GM12878 (cell line): ENCODE data around the gene RNF220. TPM values are rescaled to one million over a fixed set of nuclear protein-coding genes. Genes with fewer than 3 reads are reported as not detected.

ENCODE experiments used
- ATAC-seq: fragments of 200-7000 bp; cut with Tn5 transposase; 3 replicates; pipeline ENCODE4 v1.9.1; 2020; ENCODE audit warnings: mild to moderate bottlenecking, moderate library complexity
- BruUV-seq: library from RNA; stranded (reverse); fragments of 400-500 nt; replicated peaks from 2 replicates; lab custom pipeline; 2021; lab: Mats Ljungman, UMichigan
- CTCF ChIA-PET: fragments of 300-600 bp; sonication (Branson Sonifier 250); formaldehyde crosslinking; extraction: SDS; loops from one replicate; lab custom pipeline; 2021; ENCODE audit warnings: inconsistent platforms; lab: Yijun Ruan, JAX
- POLR2A ChIA-PET: fragments of 350-600 bp; formaldehyde crosslinking; extraction: SDS; loops from one replicate; lab custom pipeline; 2021; ENCODE audit warnings: inconsistent platforms; lab: Charles Lee
- RAD21 ChIA-PET: fragments of 300-600 bp; sonication (Branson Sonifier 250); formaldehyde crosslinking; loops from one replicate; lab custom pipeline; 2023; ENCODE audit warnings: antibody characterized with exemption; ENCODE audit not compliant: unreplicated experiment; lab: Charles Lee
- SMC1A ChIA-PET: fragments of 300-600 bp; sonication (Branson Sonifier 250); formaldehyde crosslinking; loops from one replicate; lab custom pipeline; 2023; ENCODE audit not compliant: unreplicated experiment, uncharacterized antibody; lab: Charles Lee
- DNase-seq: peaks from one replicate; pipeline ENCODE4 v3.0.0-alpha.2; 2011; ENCODE audit warnings: low read depth, low spot score
- FAIRE-seq: peaks from 3 replicates; lab custom pipeline; 2011; peaks lifted over from hg19 to GRCh38; lab: Jason Lieb, UNC
- H2AFZ ChIP-seq: 2 replicates; pipeline ENCODE4 v1.6.0; 2011; ENCODE audit warnings: low read depth, low read length, control low read depth; ENCODE audit not compliant: control insufficient read depth
- H3K27ac ChIP-seq: 2 replicates; pipeline ENCODE4 v1.5.1; 2011; ENCODE audit warnings: control low read depth; ENCODE audit not compliant: control insufficient read depth, insufficient read depth
- H3K27me3 ChIP-seq, 2 experiments: replicated peaks in 1 of 2; 2 replicates each; pipeline versions ENCODE4 v1.6.0 to v1.6.1; 2011; ENCODE audit warnings: low read length in 1 of 2; ENCODE audit not compliant: control insufficient read depth in 2 of 2, insufficient read depth in 2 of 2
- H3K36me3 ChIP-seq, 2 experiments: 2 replicates each; pipeline ENCODE4 v1.5.1; 2011; ENCODE audit warnings: low read length in 1 of 2; ENCODE audit not compliant: control insufficient read depth in 2 of 2, insufficient read depth in 2 of 2
- H3K4me1 ChIP-seq: 2 replicates; pipeline ENCODE4 v1.6.1; 2011; ENCODE audit warnings: mild to moderate bottlenecking, low read length, moderate library complexity, mixed read lengths; ENCODE audit not compliant: control insufficient read depth, insufficient read depth
- H3K4me2 ChIP-seq: 2 replicates; pipeline ENCODE4 v1.6.0; 2011; ENCODE audit warnings: control low read depth; ENCODE audit not compliant: control insufficient read depth, insufficient read depth
- H3K4me3 ChIP-seq: fragments of 200-600 bp; sonication (generic); 2 replicates; pipeline ENCODE4 v1.5.1; 2016
- H3K79me2 ChIP-seq: 2 replicates; pipeline ENCODE4 v1.6.0; 2011; ENCODE audit warnings: low read length; ENCODE audit not compliant: control insufficient read depth, insufficient read depth
- H3K9ac ChIP-seq: 2 replicates; pipeline ENCODE4 v1.8.0; 2011; ENCODE audit warnings: low read length, control low read depth, mixed read lengths; ENCODE audit not compliant: control insufficient read depth, insufficient read depth
- H3K9me3 ChIP-seq: replicated peaks from 3 replicates; pipeline ENCODE4 v1.5.1; 2011; ENCODE audit warnings: mild to moderate bottlenecking, low read length; ENCODE audit not compliant: control insufficient read depth, insufficient read depth
- H4K20me1 ChIP-seq: 2 replicates; pipeline ENCODE4 v1.6.0; 2011; ENCODE audit not compliant: control insufficient read depth, insufficient read depth
- ASH2L ChIP-seq: fragments of 300-600, 200-600 bp; sonication (generic); IDR thresholded peaks from 2 replicates; pipeline ENCODE4 v1.6.1; 2017; ENCODE audit warnings: low read depth, mild to moderate bottlenecking, borderline replicate concordance
- CBX3 ChIP-seq: fragments of 200-600 bp; sonication (generic); IDR thresholded peaks from 2 replicates; pipeline ENCODE4 v1.6.1; 2016; ENCODE audit warnings: low read depth, borderline replicate concordance
- CHD1 ChIP-seq: IDR thresholded peaks from 2 replicates; pipeline ENCODE4 v1.6.1; 2012; ENCODE audit warnings: low read depth, low read length, improper control_type of control experiment
- E4F1 ChIP-seq: fragments of 450-650 bp; IDR thresholded peaks from 2 replicates; pipeline ENCODE4 v1.6.1; 2018; ENCODE audit warnings: borderline replicate concordance, mild to moderate bottlenecking; ENCODE audit not compliant: partially characterized antibody
- EGR1 ChIP-seq, 2 experiments: IDR thresholded peaks; 1 replicate in 1 of 2; 2 replicates in 1 of 2; pipeline ENCODE4 v1.6.1; 2011 to 2012; ENCODE audit warnings: low read depth in 2 of 2, low read length in 2 of 2, borderline replicate concordance in 1 of 2, mild to moderate bottlenecking in 1 of 2, moderate library complexity in 1 of 2
- JUND ChIP-seq: IDR thresholded peaks from 2 replicates; pipeline ENCODE4 v1.6.1; 2012; ENCODE audit warnings: low read depth, mild to moderate bottlenecking, low read length, improper control_type of control experiment, moderate library complexity
- NKRF ChIP-seq: fragments of 450-650 bp; conservative IDR thresholded peaks from 2 replicates; pipeline ENCODE4 v1.6.1; 2017; ENCODE audit warnings: mild to moderate bottlenecking, moderate library complexity
- RAD51 ChIP-seq: fragments of 450-650 bp; IDR thresholded peaks from 2 replicates; pipeline ENCODE4 v1.6.1; 2016; ENCODE audit warnings: moderate library complexity, mild to moderate bottlenecking, inconsistent platforms
- SIN3A ChIP-seq: IDR thresholded peaks from 2 replicates; pipeline ENCODE4 v1.6.1; 2012; ENCODE audit warnings: low read depth, low read length, improper control_type of control experiment
- USF1 ChIP-seq: IDR thresholded peaks from 2 replicates; pipeline ENCODE4 v1.6.1; 2011; ENCODE audit warnings: borderline replicate concordance, low read depth, mild to moderate bottlenecking, moderate library complexity, mixed read lengths, low read length; ENCODE audit not compliant: insufficient read depth; ENCODE audit errors: extremely low read length
- USF2 ChIP-seq: IDR thresholded peaks from 2 replicates; pipeline ENCODE4 v1.6.1; 2011; ENCODE audit warnings: low read depth, low read length, improper control_type of control experiment, borderline replicate concordance
- YBX1 ChIP-seq: fragments of 450-650 bp; IDR thresholded peaks from 2 replicates; pipeline ENCODE4 v1.6.1; 2016; ENCODE audit warnings: antibody characterized with exemption
- YY1 ChIP-seq: IDR thresholded peaks from 2 replicates; pipeline ENCODE4 v1.6.1; 2011; ENCODE audit warnings: low read depth, mild to moderate bottlenecking, low read length
- ZZZ3 ChIP-seq: IDR thresholded peaks from 2 replicates; pipeline ENCODE4 v1.6.1; 2011; ENCODE audit warnings: low read depth; ENCODE audit not compliant: control insufficient read depth, insufficient read length
- WGBS: methylation state at CpG from one replicate; pipeline ENCODE4 v1.1.6; 2016; ENCODE audit warnings: low lambda C conversion rate; ENCODE audit not compliant: insufficient replicate concordance, insufficient coverage; ENCODE audit errors: missing lambda C conversion rate; 5-methylcytosine and 5-hydroxymethylcytosine counted together
- in situ Hi-C: fragments of 300-500 bp; cut with MboI; formaldehyde crosslinking; loops from 9 replicates; pipeline ENCODE4 v1.14.3; 2018; ENCODE audit warnings: mixed read lengths
- intact Hi-C: fragments of 100-400 bp; cut with micrococcal nuclease; formaldehyde crosslinking; loops from one replicate; pipeline ENCODE4 v1.14.2; 2022; ENCODE audit not compliant: unreplicated experiment
- polyA plus RNA-seq, 11 experiments: library from polyadenylated mRNA; depleted of rRNA in 4 of 11; unstranded in 6 of 11; stranded (reverse) in 5 of 11; fragments of >200 nt; fragmentation: Nextera tagmentation in 4 of 11; fragmentation: Illumina TruSeq in 1 of 11; extraction: Ambion mirVana in 4 of 11; extraction: Trizol in 1 of 11; gene quantifications; 1 replicate in 1 of 11; 2 replicates in 10 of 11; pipeline versions ENCODE4 v1.2.1 to v1.2.3, GENCODE V29; 2011 to 2016; ENCODE audit warnings: inconsistent platforms in 2 of 11, missing spikeins in 2 of 11, low read depth in 1 of 11
- total RNA-seq, 4 experiments: library from RNA; depleted of rRNA in 3 of 4; stranded (reverse); fragments of >200 nt in 3 of 4; fragmentation: Illumina TruSeq in 1 of 4; extraction: Trizol in 1 of 4; gene quantifications; 2 replicates each; pipeline versions ENCODE4 v1.2.1 to v1.2.3, GENCODE V29; 2013 to 2021

The RNF220 gene
- total and polyA plus RNA-seq, 10 of the 15 experiments (the other 5 are each of a cell fraction or from before 2014, with no cell fraction given) = 4.6 to 84.1 (median 53.7) TPM

GRCh38 chr1:44673675-44674112 lies 268.6 kb downstream of the RNF220 start:
- WGBS = under 1% methylated on average over 16 of the region's 16 CpGs
- Histone ChIP-seq H3K9me3 (no peaks in the 10 kb centered on the region), H3K27ac (peak overlapping the region; percentile 65)
- ATAC-seq = peak; percentile 2
- TF ChIP-seq CHD1 = no peak
- TF ChIP-seq YY1 = no peak
- no peak for TF ChIP-seq ZZZ3
- no peak for TF ChIP-seq EGR1 (IDR thresholded peaks at IDR 0.05; ENCODE audit: borderline replicate concordance in 1 of 2, low read depth in 2 of 2, low read length in 2 of 2)
- TF ChIP-seq SIN3A = 0 out of 2 replicates have a peak, but pooled peaks have one; percentile 1
- TF ChIP-seq YBX1 = no peak
- peak; percentile 11 for TF ChIP-seq USF1
- peak; percentile 40; the same call in 1 of the 2 replicates for TF ChIP-seq NKRF
- TF ChIP-seq JUND = no peak
- TF ChIP-seq E4F1 = no peak
- no peak for TF ChIP-seq USF2
- TF ChIP-seq RAD51 = peak; percentile 26; the same call in 1 of the 2 replicates
- no peak for TF ChIP-seq CBX3
- TF ChIP-seq ASH2L = no peak
- TF ChIP-seq, all 136 proteins: peak for 4
- Histone ChIP-seq H3K27me3 (no peaks in the 10 kb centered on the region), H3K79me2 (peaks cover 8% of the 10 kb centered on the region), H3K4me3 (peak overlapping the region; percentile 82), H3K4me1 (peaks cover 64% of the 10 kb centered on the region), H4K20me1 (no peaks in the 10 kb centered on the region), H3K36me3 (no peaks in the 10 kb centered on the region; a peak in 1 of 4 replicates), H3K4me2 (peak overlapping the region; percentile 97), H2AFZ (peak overlapping the region; percentile 86), H3K9ac (peak overlapping the region; percentile 50)
- ChIA-PET CTCF (interaction anchor here (1.0 to 3.5 kb wide), 11 partner anchors 11 to 57 kb away, joined by 3 to 27 read pairs (median 8); partner anchors contain the start of gene RNU5D-1), POLR2A (interaction anchor here (0.5 to 5.3 kb wide), 12 partner anchors 8 to 1198 kb away, joined by 3 to 29 read pairs (median 4); no protein-coding TSS in a partner anchor), SMC1A (interaction anchor here (0.9 to 6.7 kb wide), 5 partner anchors 11 to 48 kb away, joined by 3 to 76 read pairs (median 12); no protein-coding TSS in a partner anchor), RAD21 (interaction anchor here (1.1 to 3.2 kb wide), 8 partner anchors 9 to 58 kb away, joined by 4 to 14 read pairs (median 7); no protein-coding TSS in a partner anchor)
- intact Hi-C loops = loop anchor here (2.0 kb wide), 1 partner anchor 41 kb away; no protein-coding TSS in a partner anchor
- in situ Hi-C loops = no loop called here
- no peak for DNase-seq
- BruUV-seq = TSS peak; percentile 82
- no peak for FAIRE-seq
